Large intestine (tissue), 3 donors: ENCODE measurements around the gene ZNF716. TPM values are rescaled to one million over a fixed set of nuclear protein-coding genes. Genes with fewer than 3 reads are reported as not detected.
"Not testable (repeated sequence)": the region's sequence is repeated elsewhere in the genome, so short reads cannot be mapped to it uniquely, and the experiment has no call there.

Source experiments
- DNase-seq, 2 donors: peaks; one replicate each; pipeline versions ENCODE4 v3.0.0 to v3.0.0-alpha.2; 2013
- H3K27ac ChIP-seq: one replicate; pipeline ENCODE4 v1.5.1; 2013; ENCODE audit warnings: low read length
- H3K27me3 ChIP-seq: 2 replicates; pipeline ENCODE4 v1.6.1; 2013; ENCODE audit warnings: low read length; ENCODE audit not compliant: control insufficient read depth, insufficient read depth
- H3K36me3 ChIP-seq: 2 replicates; pipeline ENCODE4 v1.6.1; 2013; ENCODE audit warnings: low read length; ENCODE audit not compliant: control insufficient read depth, insufficient read depth
- H3K4me1 ChIP-seq: one replicate; pipeline ENCODE4 v1.6.1; 2013; ENCODE audit warnings: low read length; ENCODE audit not compliant: control insufficient read depth, insufficient read depth
- H3K4me3 ChIP-seq: one replicate; pipeline ENCODE4 v1.5.1; 2013; ENCODE audit warnings: low read length
- H3K9me3 ChIP-seq: one replicate; pipeline ENCODE4 v1.6.1; 2013; ENCODE audit warnings: mild to moderate bottlenecking, low read depth, low read length, moderate library complexity; ENCODE audit not compliant: control insufficient read depth
- WGBS: methylation state at CpG from one replicate; pipeline ENCODE4 v1.1.5; 2013; ENCODE audit warnings: low lambda C conversion rate; ENCODE audit not compliant: insufficient coverage; 5-methylcytosine and 5-hydroxymethylcytosine counted together
- polyA plus RNA-seq: library from polyadenylated mRNA; unstranded; fragments of 120-200 nt; gene quantifications from one replicate; pipeline ENCODE4 v1.2.1, GENCODE V29; 2013

Gene ZNF716
- polyA plus RNA-seq, 1 donor: not detected

- Histone ChIP-seq H3K36me3 (no peaks in the 10 kb centered on the region), H3K9me3 (peaks cover 72% of the 10 kb centered on the region), H3K4me3 (no peak overlapping the region), H3K27ac (no peak overlapping the region), H3K27me3 (no peaks in the 10 kb centered on the region), H3K4me1 (no peaks in the 10 kb centered on the region)
- 79% methylated on average over 11 of the region's 13 CpGs for WGBS
- DNase-seq: no peak
Observed at GRCh38 chr7:57487957-57488356, 38.0 kb downstream of the ZNF716 start.

- not testable (repeated sequence) for H3K27ac ChIP-seq, H3K36me3 ChIP-seq, H3K27me3 ChIP-seq, H3K4me1 ChIP-seq, H3K4me3 ChIP-seq, DNase-seq
- peaks cover 62% of the 10 kb centered on the region for H3K9me3 ChIP-seq
- 76% methylated on average over 8 of the region's 8 CpGs for WGBS
Observed at GRCh38 chr7:57495111-57495510, 45.1 kb downstream of the ZNF716 start.

- Histone ChIP-seq H3K9me3 (peaks cover 50% of the 10 kb centered on the region), H3K4me1 (no peaks in the 10 kb centered on the region), H3K36me3 (no peaks in the 10 kb centered on the region), H3K27me3 (no peaks in the 10 kb centered on the region), H3K27ac (no peak overlapping the region), H3K4me3 (no peak overlapping the region)
- WGBS: 87% methylated on average over 3 of the region's 6 CpGs
- DNase-seq: no peak
Observed at GRCh38 chr7:57496395-57496794, 46.4 kb downstream of the ZNF716 start.

DNA sequence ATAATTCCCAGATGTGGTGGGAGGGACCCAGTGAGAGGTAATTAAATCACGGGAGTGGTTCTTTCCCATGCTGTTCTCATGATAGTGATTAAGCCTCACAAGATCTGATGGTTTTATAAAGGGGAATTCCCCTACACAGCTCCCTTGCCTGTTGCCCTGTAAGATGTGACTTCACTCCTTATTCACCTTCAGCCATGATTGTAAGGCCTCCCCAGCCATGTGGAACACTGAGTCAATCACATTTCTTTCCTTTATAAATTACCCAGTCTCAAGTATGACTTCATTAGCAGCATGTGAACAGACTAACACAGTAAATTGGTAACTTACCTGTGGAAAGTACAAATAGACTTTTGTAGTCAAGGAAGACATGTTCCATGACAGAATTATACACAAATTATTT lies 55.2 kb downstream of the ZNF716 start:
- no peaks in the 10 kb centered on the region for H3K4me1 ChIP-seq
- DNase-seq: no peak
- no peaks in the 10 kb centered on the region for H3K36me3 ChIP-seq
- peaks cover 7% of the 10 kb centered on the region for H3K9me3 ChIP-seq
- no CpG with 5 or more reads among the region's 1 CpG for WGBS
- no peak overlapping the region for H3K4me3 ChIP-seq
- no peaks in the 10 kb centered on the region for H3K27me3 ChIP-seq
- no peak overlapping the region for H3K27ac ChIP-seq
